K562 (cell line): Measurements from ENCODE around the gene KCNQ2. TPM values are rescaled to one million over a fixed set of nuclear protein-coding genes. Genes with fewer than 3 reads are reported as not detected.
A peak's percentile ranks its signal among the peaks of the same experiment; 100 is the strongest.

Experiments used
- ATAC-seq: fragments of 200-7000 bp; cut with Tn5 transposase; 3 replicates; pipeline ENCODE4 v1.9.1; 2020; ENCODE audit warnings: moderate library complexity
- BruUV-seq: library from RNA; stranded (reverse); fragments of 400-500 nt; replicated peaks from 2 replicates; lab custom pipeline; 2021; lab: Mats Ljungman, UMichigan
- CTCF ChIA-PET: fragments of 300-600 bp; formaldehyde crosslinking; extraction: SDS; loops from one replicate; lab custom pipeline; 2021; ENCODE audit warnings: low intra/inter-chr PET ratio; lab: Yijun Ruan, JAX
- POLR2A ChIA-PET: fragments of 300-600, 350-650 bp; sonication (Branson Sonifier 250); formaldehyde crosslinking; extraction: SDS; loops from one replicate; lab custom pipeline; 2021; ENCODE audit warnings: antibody characterized with exemption, inconsistent platforms; lab: Yijun Ruan, JAX
- DNase-seq, 4 experiments: peaks; one replicate each; pipeline versions ENCODE4 v3.0.0 to v3.0.0-alpha.2; 2011 to 2018; ENCODE audit warnings: low spot score in 3 of 4, mixed read lengths in 3 of 4; ENCODE audit errors: extremely low read depth in 1 of 4
- FAIRE-seq: peaks from 2 replicates; lab custom pipeline; 2011; peaks lifted over from hg19 to GRCh38; lab: Jason Lieb, UNC
- H2AFZ ChIP-seq: 2 replicates; pipeline ENCODE4 v1.6.0; 2011; ENCODE audit warnings: low read depth, low read length, control low read depth, inconsistent platforms
- H3K27ac ChIP-seq: fragments of 200-600 bp; 3 replicates; pipeline ENCODE4 v1.8.0; 2011; ENCODE audit warnings: low read depth, mild to moderate bottlenecking, control low read depth, inconsistent platforms, low read length, moderate library complexity, mixed read lengths; ENCODE audit errors: extremely low read depth
- H3K27me3 ChIP-seq, 2 experiments: fragments of 300-600 bp in 1 of 2; 2 replicates in 1 of 2; 3 replicates in 1 of 2; pipeline versions ENCODE4 v1.6.0 to v1.8.0; 2011; ENCODE audit warnings: inconsistent platforms in 2 of 2, low read length in 2 of 2, mild to moderate bottlenecking in 1 of 2, mixed read lengths in 1 of 2, moderate library complexity in 1 of 2; ENCODE audit not compliant: control insufficient read depth in 2 of 2, insufficient read depth in 2 of 2
- H3K36me3 ChIP-seq: fragments of 300-600 bp; 3 replicates; pipeline ENCODE4 v1.8.0; 2011; ENCODE audit warnings: mild to moderate bottlenecking, low read length, inconsistent platforms; ENCODE audit not compliant: control insufficient read depth, insufficient read depth
- H3K4me1 ChIP-seq, 2 experiments: fragments of 200-600 bp in 1 of 2; replicated peaks in 1 of 2; 2 replicates in 1 of 2; 3 replicates in 1 of 2; pipeline versions ENCODE4 v1.5.1 to v1.8.0; 2011; ENCODE audit warnings: inconsistent platforms in 2 of 2, low read length in 2 of 2, mild to moderate bottlenecking in 1 of 2, mixed read lengths in 1 of 2, moderate library complexity in 1 of 2; ENCODE audit not compliant: control insufficient read depth in 2 of 2, insufficient read depth in 2 of 2
- H3K4me2 ChIP-seq: 2 replicates; pipeline ENCODE4 v1.6.1; 2011; ENCODE audit warnings: low read length, control low read depth, inconsistent platforms, mixed read lengths; ENCODE audit not compliant: insufficient read depth
- H3K4me3 ChIP-seq: fragments of 200-600 bp; sonication (generic), shearing (Covaris generic); 2 replicates; pipeline ENCODE4 v1.5.1; 2016; ENCODE audit warnings: control low read depth, inconsistent platforms
- H3K79me2 ChIP-seq: fragments of 200-600 bp; 3 replicates; pipeline ENCODE4 v1.8.0; 2011; ENCODE audit warnings: low read length, inconsistent platforms; ENCODE audit not compliant: control insufficient read depth, insufficient read depth
- H3K9ac ChIP-seq, 2 experiments: 2 replicates each; pipeline versions ENCODE4 v1.6.0 to v1.6.1; 2011; ENCODE audit warnings: low read depth in 2 of 2, low read length in 2 of 2, control low read depth in 1 of 2, inconsistent platforms in 1 of 2, mild to moderate bottlenecking in 1 of 2, mixed read lengths in 1 of 2; ENCODE audit not compliant: insufficient read depth in 1 of 2
- H3K9me1 ChIP-seq: one replicate; pipeline ENCODE4 v1.6.0; 2011; ENCODE audit warnings: inconsistent platforms, mild to moderate bottlenecking, low read length, moderate library complexity; ENCODE audit not compliant: control insufficient read depth, insufficient read depth
- H3K9me3 ChIP-seq: replicated peaks from 2 replicates; pipeline ENCODE4 v1.5.1; 2011; ENCODE audit warnings: low read depth, low read length, inconsistent platforms; ENCODE audit not compliant: control insufficient read depth, insufficient read depth
- H4K20me1 ChIP-seq: replicated peaks from 2 replicates; pipeline ENCODE4 v1.6.1; 2011; ENCODE audit warnings: low read length, inconsistent platforms, mixed read lengths; ENCODE audit not compliant: control insufficient read depth, insufficient read depth
- KDM1A ChIP-seq, 2 experiments: fragments of 450-650 bp; IDR thresholded peaks; 2 replicates each; pipeline ENCODE4 v1.6.1; 2016; ENCODE audit warnings: mild to moderate bottlenecking in 2 of 2
- NR2C1 ChIP-seq, 2 experiments: fragments of 450-650 bp; IDR thresholded peaks; 2 replicates each; pipeline ENCODE4 v1.6.1; 2017; ENCODE audit warnings: mild to moderate bottlenecking in 2 of 2, antibody characterized with exemption in 1 of 2, inconsistent platforms in 1 of 2, missing compliant biosample characterization in 1 of 2, missing genetic modification characterization in 1 of 2
- NR2C2 ChIP-seq, 2 experiments: fragments of 200-800 bp in 1 of 2; sonication (Bioruptor generic) in 1 of 2; sonication (generic) in 1 of 2; formaldehyde crosslinking in 1 of 2; IDR thresholded peaks; 2 replicates each; pipeline versions ENCODE4 v1.6.1 to v1.8.0; 2016 to 2022; ENCODE audit warnings: mild to moderate bottlenecking in 1 of 2, missing compliant biosample characterization in 1 of 2, missing genetic modification characterization in 1 of 2, missing genetic modification reagents in 1 of 2
- ZNF263 ChIP-seq: sonication (generic); formaldehyde crosslinking; IDR thresholded peaks from 2 replicates; pipeline ENCODE4 v1.8.0; 2022; ENCODE audit warnings: mild to moderate bottlenecking, missing genetic modification reagents, borderline replicate concordance
- WGBS: fragments of 100-300 bp; shearing (Covaris generic); methylation state at CpG from one replicate; pipeline ENCODE4 v1.1.6; 2016; ENCODE audit warnings: low coverage, mixed read lengths; ENCODE audit not compliant: insufficient coverage; ENCODE audit errors: missing lambda C conversion rate; 5-methylcytosine and 5-hydroxymethylcytosine counted together
- in situ Hi-C: fragments of 300-500 bp; cut with MboI; formaldehyde crosslinking; loops from 4 replicates; pipeline ENCODE4 v1.15.0; 2018; ENCODE audit warnings: inconsistent platforms, mixed read lengths
- intact Hi-C: fragments of 100-400 bp; cut with micrococcal nuclease; formaldehyde crosslinking; loops from 2 replicates; pipeline ENCODE4 v1.14.2; 2022
- polyA plus RNA-seq, 8 experiments: library from polyadenylated mRNA; depleted of rRNA in 4 of 8; stranded (reverse) in 5 of 8; unstranded in 3 of 8; fragments of >200 nt; fragmentation: Nextera tagmentation in 2 of 8; fragmentation: Illumina TruSeq in 1 of 8; extraction: Ambion mirVana in 2 of 8; extraction: Trizol in 1 of 8; gene quantifications; 2 replicates each; pipeline versions ENCODE4 v1.2.1 to v1.2.3, GENCODE V29; 2011 to 2014; ENCODE audit warnings: inconsistent platforms in 1 of 8, missing spikeins in 1 of 8
- total RNA-seq, 7 experiments: library from RNA; depleted of rRNA in 6 of 7; stranded (reverse); fragments of >200 nt in 6 of 7; fragmentation: Illumina TruSeq in 2 of 7; extraction: Trizol in 2 of 7; gene quantifications; 2 replicates each; pipeline versions ENCODE4 v1.2.1 to v1.2.3, GENCODE V29; 2011 to 2021; ENCODE audit warnings: low replicate concordance in 1 of 7

KCNQ2 gene
- total and polyA plus RNA-seq, 9 of the 15 experiments (the other 6 are each of a cell fraction or from before 2014, with no cell fraction given), result 0.13 to 0.16 TPM; not detected in 7

DNA sequence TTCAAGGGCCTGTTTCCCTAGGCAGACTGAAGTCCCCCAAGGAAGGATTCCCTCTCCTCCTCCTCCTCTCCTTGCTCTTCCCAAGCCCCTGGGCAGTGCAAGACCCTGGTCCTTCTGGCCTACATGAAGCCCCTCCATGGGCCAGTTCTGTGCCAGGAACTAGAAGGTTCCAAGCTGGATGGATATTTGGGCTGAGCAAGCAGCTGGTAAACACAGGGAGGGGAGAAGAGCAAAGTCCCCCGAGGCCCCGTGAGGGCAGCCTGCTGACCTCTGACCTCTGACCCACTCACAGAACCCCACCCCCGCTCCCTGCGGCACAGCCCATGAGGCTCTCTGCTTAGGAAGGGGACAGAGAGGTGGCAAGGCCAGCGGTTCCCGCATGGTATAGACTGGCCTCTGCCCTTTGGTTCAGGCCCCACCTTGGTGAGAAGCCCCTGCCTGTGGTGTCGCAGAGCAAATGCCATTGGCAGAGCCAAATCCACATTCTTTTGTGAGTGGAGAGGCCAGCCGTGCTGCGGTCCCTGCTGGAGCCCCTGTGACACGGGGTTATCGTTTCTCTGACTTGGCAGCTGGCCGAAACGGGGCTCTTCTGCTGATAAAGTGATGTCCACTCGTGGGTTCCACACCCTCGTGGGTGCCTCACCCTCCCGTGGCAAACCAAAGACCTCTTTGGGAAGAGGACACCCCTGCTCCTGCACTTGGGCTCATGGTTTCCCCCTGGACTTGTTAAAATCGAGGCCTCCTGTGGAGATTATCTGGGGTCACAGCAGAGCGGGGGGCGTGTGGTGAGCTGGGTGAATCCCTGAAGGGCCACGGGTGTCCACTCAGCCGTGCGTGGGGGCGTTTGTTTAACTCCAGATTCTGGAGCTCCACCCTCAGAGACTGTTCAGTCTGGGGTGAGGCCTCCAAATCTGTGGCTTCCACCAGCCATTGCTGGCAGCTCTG, 109.2 kb downstream of the KCNQ2 start:
- WGBS, result 4% methylated on average over 21 of the region's 23 CpGs
- no TSS peak for BruUV-seq
- no peaks in the 10 kb centered on the region for H3K9me3 ChIP-seq
- H3K27ac ChIP-seq, result no peak overlapping the region
- H3K4me1 ChIP-seq, result peaks cover 0 to 28% of the 10 kb centered on the region in 2 experiments; a peak in 2 of 5 replicates
- DNase-seq, result peak in 2 of 4 experiments; percentile 30 to 33
- H3K36me3 ChIP-seq, result no peaks in the 10 kb centered on the region
- TF ChIP-seq KDM1A (IDR thresholded peaks at IDR 0.05) (no peak), ZNF263 (0 out of 2 replicates have a peak, but pooled peaks have one; percentile 31), NR2C1 (IDR thresholded peaks at IDR 0.05) (peak; percentile 81), NR2C1 (tag; IDR thresholded peaks at IDR 0.05) (peak; percentile 87), NR2C2 (CRISPR knock-in tag; IDR thresholded peaks at IDR 0.05) (peak; percentile 61; the same call in 1 of the 2 replicates), NR2C2 (tag; IDR thresholded peaks at IDR 0.05) (peak; percentile 72)
- H3K27me3 ChIP-seq, result peaks cover 8 to 52% of the 10 kb centered on the region in 2 experiments; a peak in 4 of 5 replicates
- ATAC-seq, result no peak
- no peak overlapping the region for H2AFZ ChIP-seq
- ChIA-PET POLR2A (interaction anchor here (0.9 kb wide), 1 partner anchor 8 kb away, joined by 3 read pairs; no protein-coding TSS in a partner anchor), CTCF (no interaction called here)
- H3K4me3 ChIP-seq, result no peak overlapping the region
- FAIRE-seq, result no peak
- in situ Hi-C loops, result no loop called here
- intact Hi-C loops, result no loop called here
- no peaks in the 10 kb centered on the region; the same call in none of the 2 replicates for H4K20me1 ChIP-seq
- H3K79me2 ChIP-seq, result no peaks in the 10 kb centered on the region
- H3K9me1 ChIP-seq, result no peaks in the 10 kb centered on the region
- no peak overlapping the region for H3K4me2 ChIP-seq
- H3K9ac ChIP-seq, result no peak overlapping the region; a peak in 1 of 4 replicates
